ENCODE measurements around the gene FILIP1L.

Gene FILIP1L

GRCh38 chr3:99885851-99886250 is 228.4 kb downstream of the FILIP1L start:
- TF ChIP-seq CTCF (IDR thresholded peaks at IDR 0.05), result no peak
- Histone ChIP-seq H3K27ac (no peak overlapping the region), H3K27me3 (no peaks in the 10 kb centered on the region), H3K4me3 (no peak overlapping the region), H3K4me1 (peaks cover 0 to 31% (median 10%) of the 10 kb centered on the region in 4 donors), H3K36me3 (no peaks in the 10 kb centered on the region), H3K9me3 (no peaks in the 10 kb centered on the region)
- DNase-seq, result no peak
- intact Hi-C loops (cut with DNase I; ENCODE audit: low total_unique reads), result no loop called here

- Histone ChIP-seq H3K27me3 (no peaks in the 10 kb centered on the region), H3K4me3 (no peak overlapping the region), H3K9me3 (no peaks in the 10 kb centered on the region), H3K36me3 (no peaks in the 10 kb centered on the region), H3K27ac (no peak overlapping the region), H3K4me1 (peaks cover 0 to 34% (median 13%) of the 10 kb centered on the region in 4 donors)
- intact Hi-C loops (cut with DNase I; ENCODE audit: low total_unique reads), result no loop called here
- no peak for DNase-seq
- no peak for TF ChIP-seq CTCF (IDR thresholded peaks at IDR 0.05)
Measured at GRCh38 chr3:99885085-99885484, 229.2 kb downstream of the FILIP1L start.

GRCh38 chr3:99884484-99884883 is 229.8 kb downstream of the FILIP1L start:
- no peaks in the 10 kb centered on the region for H3K27me3 ChIP-seq
- intact Hi-C loops (cut with DNase I; ENCODE audit: low total_unique reads), result no loop called here
- peaks cover 0 to 40% (median 13%) of the 10 kb centered on the region in 4 donors for H3K4me1 ChIP-seq
- no peak for TF ChIP-seq CTCF (IDR thresholded peaks at IDR 0.05)
- H3K36me3 ChIP-seq, result no peaks in the 10 kb centered on the region
- H3K9me3 ChIP-seq, result no peaks in the 10 kb centered on the region
- no peak overlapping the region for H3K4me3 ChIP-seq
- DNase-seq, result no peak
- no peak overlapping the region for H3K27ac ChIP-seq

GRCh38 chr3:99883693-99884092 is 230.6 kb downstream of the FILIP1L start:
- no peak overlapping the region for H3K27ac ChIP-seq
- no peak for DNase-seq
- peaks cover 0 to 41% (median 13%) of the 10 kb centered on the region in 4 donors for H3K4me1 ChIP-seq
- no peaks in the 10 kb centered on the region for H3K27me3 ChIP-seq
- intact Hi-C loops (cut with DNase I; ENCODE audit: low total_unique reads), result no loop called here
- no peak overlapping the region for H3K4me3 ChIP-seq
- H3K9me3 ChIP-seq, result no peaks in the 10 kb centered on the region
- no peak for TF ChIP-seq CTCF (IDR thresholded peaks at IDR 0.05)
- no peaks in the 10 kb centered on the region for H3K36me3 ChIP-seq

GRCh38 chr3:99883138-99883461 is 231.2 kb downstream of the FILIP1L start:
- Histone ChIP-seq H3K4me3 (no peak overlapping the region), H3K27me3 (no peaks in the 10 kb centered on the region), H3K4me1 (peaks cover 0 to 47% (median 13%) of the 10 kb centered on the region in 4 donors), H3K36me3 (no peaks in the 10 kb centered on the region), H3K9me3 (no peaks in the 10 kb centered on the region), H3K27ac (no peak overlapping the region)
- TF ChIP-seq CTCF (IDR thresholded peaks at IDR 0.05), result no peak
- intact Hi-C loops (cut with DNase I; ENCODE audit: low total_unique reads), result no loop called here
- no peak for DNase-seq
